ENCODE data around the gene C15orf40.
"Not testable (repeated sequence)": the region's sequence is repeated elsewhere in the genome, so short reads cannot be mapped to it uniquely, and the experiment has no call there.

C15orf40 gene

DNA sequence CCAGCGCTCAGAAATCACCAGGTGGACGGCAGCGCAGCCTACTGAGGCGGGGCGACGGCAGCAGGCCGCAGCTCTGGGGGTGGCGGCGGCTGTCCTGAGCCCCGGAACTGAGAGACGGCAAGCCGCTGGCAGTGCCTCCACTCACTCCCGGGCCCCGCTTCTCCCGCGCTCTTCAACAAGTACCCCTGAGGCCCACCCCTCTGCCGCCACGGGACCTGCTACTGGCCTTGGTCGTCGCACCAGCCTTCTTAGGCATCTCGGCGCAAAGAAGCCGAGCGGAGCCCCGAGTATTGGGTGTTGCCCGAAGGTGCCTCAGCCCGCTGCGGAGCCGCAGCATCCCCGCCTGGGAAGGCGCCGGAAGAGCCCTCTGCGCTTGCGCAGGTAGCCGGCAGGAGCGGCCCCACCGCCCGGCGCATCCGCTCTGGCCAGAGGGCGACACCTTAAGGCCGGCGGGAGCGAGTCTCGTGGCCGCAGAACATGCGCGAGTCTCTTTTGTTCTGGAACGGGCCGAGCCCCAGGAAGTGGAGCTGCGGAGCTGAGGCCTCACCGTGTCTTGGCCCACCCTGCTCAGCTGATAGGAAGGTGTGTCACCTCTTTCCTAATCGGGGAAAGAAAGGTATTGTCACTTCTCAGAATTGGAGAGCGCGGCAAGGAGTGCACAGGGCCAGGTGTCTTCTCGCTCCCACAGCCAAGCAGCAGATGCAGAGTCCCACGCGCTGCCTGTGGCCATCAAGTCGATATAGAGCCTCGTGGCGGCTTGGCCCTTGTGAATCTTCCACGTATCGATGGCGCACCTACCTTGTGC, at the start of gene C15orf40:
C15orf40 (minus strand) TSS at position 369 of the 805 bp plus-strand sequence; CDS start at position 337, 32 bp downstream.
- peak; percentile 83 for DNase-seq (ENCODE audit: low read depth)

DNA sequence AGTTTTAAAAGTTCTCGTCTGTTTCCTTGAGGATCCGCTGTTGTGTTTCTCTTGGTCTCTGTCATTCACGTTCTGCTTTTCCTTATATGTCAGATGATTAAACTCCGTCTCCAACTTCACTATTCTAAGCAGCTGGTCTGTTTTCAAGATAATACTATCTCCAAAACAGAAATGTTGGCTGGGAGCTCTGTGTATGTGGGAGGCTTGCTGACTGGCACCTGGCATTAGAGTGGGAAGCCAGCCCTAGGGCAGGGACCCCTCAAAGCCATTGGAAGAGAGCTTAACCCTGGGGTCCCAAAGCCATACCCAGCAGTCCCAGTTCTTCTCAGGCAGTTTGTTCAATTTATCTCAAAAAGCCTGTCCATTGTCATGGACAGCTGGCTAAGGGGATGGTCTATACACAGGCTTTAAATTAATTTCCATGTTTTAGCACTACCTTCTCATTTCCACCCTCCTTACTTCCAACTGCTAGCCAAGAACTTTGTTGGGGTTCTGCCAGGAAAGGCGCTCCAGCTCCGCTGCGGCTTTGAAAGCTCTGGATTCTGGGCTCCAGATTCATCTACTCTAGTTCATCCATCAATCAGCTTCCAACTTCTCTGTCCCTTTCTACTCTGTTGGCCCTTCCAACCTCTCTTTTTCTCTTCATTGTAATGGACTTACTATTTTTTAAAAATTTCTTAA, 46.4 kb upstream of the C15orf40 start:
- DNase-seq (ENCODE audit: low read depth): no peak

DNA sequence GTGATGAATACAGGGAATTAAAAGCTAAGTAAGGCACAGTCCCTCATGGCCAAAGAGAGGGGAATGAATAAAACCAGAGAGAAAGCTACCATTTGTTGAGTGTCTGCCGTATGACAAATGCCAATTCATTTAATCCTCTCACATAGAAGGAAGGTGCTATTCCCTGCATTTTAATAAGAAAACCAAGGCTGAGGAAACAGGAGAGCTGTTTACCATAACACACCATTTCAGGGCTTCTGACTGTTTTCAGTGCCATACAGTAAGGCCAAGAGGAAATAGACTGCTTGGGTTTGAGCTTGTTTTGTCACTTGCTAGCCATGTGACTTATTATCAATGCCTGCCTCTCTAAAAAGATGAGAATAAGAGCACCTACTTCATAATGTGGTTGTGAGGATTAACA, 45.6 kb upstream of the C15orf40 start:
- DNase-seq (ENCODE audit: low read depth): no peak

DNA sequence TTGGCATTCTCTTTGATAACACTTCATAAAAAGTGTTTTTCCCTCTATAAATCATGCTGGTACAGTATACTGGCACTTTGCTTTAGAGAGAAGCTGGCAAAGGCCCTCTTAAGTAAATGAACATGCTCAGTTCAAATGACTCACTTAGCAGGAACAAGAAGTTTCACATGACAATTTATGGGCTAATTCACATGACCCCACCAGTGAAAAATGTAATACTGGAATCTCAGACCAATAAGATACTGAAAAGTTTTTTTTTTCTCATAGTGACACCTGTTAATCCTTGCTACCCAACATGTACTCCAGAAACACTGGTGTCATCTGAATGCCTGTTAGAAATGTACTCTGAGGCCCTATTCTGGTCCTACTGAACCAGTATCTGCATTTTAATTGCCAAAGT, 41.7 kb upstream of the C15orf40 start:
- DNase-seq (ENCODE audit: low read depth): no peak

DNA sequence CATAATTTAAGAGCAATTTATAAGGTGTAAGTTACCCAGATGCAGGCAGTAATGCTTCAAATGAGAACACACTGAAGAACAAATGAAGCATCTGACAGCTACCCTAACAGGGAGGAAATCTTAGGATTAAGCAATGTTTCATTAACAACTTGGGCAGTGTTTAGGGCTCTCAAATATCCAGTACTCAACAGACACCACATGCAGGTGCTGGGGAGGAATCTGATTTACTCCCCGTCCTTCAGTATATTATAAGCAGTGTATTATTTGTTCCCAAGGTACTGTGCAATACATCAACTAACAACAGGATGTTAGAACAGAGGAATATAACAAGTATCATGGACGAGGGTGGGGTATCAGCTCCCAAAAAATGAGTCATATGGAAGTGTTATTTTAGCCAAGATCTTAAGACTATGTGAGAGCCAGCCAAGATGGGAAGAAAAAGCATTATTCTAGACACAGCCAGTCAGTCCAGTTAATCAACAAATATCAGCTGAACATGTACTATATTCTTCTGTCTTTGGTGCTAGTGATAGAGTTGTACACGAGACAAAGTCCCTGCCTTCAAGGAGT, 35.2 kb upstream of the C15orf40 start:
- DNase-seq (ENCODE audit: low read depth): no peak

DNA sequence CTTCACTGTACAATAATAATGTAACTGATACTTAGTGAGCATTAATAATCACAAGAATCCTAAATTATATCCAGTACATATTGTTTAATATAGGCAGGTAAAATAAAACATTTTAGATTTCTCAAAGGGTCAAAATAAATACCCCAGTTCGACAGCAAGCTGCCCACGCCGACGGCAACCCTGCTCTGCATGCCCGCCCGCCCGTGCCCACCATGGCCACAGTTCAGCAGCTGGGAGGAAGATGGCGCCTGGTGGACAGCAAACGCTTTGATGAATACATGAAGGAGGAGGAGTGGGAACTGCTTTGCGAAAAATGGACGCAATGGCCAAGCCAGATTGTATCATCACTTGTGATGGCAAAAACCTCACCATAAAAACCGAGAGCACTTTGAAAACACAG, 32.7 kb upstream of the C15orf40 start:
- DNase-seq (ENCODE audit: low read depth): no peak

DNA sequence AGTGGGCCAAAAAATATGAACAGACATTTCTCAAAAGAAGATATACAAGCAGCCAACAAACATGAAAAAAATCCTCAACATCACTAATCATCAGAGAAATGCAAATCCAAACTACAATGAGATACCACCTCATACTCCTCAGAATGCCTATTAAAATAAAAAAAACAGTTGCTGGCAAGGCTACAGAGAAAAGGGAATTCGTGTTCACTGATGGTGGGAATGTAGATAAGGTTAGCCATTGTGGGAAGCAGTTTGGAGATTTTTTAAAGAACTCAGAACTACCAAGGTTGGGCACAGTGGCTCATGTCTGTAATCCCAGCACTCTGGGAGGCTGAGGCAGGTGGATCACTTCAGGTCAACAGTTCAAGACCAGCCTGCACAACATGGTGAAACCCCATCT, 27.8 kb upstream of the C15orf40 start:
- no peak for DNase-seq (ENCODE audit: low read depth)

DNA sequence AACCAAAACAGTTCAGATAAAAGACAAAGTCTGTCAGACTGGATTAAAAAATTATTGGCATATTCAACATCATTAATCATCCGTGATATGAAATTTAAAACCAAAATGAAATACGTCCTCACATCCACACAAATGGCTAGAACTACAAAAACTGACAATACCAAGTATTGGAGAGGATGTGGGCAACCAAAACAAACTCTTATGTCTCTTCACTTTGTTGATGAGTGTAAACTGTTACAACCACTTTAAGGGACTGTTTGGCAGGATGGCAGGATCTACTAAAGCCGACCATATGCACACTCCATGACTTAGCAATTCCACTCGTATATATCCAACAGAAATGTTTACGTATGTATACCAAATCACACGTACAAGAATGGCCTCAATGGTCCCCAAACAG, 24.8 kb upstream of the C15orf40 start:
- no peak for DNase-seq (ENCODE audit: low read depth)

DNA sequence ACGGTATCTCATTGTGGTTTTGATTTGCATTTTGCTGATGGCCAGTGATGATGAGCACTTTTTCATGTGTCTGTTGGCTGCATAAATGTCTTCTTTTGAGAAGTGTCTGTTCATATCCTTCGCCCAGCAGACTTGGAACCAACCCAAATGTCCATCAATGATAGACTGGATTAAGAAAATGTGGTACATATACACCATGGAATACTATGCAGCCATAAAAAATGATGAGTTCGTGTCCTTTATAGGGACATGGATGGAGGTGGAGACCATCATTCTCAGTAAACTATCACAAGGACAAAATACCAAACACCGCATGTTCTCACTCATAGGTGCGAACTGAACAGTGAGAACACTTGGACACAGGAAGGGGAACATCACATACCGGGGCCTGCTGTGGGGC, 19.8 kb upstream of the C15orf40 start:
- not testable (repeated sequence) for DNase-seq (ENCODE audit: low read depth)

DNA sequence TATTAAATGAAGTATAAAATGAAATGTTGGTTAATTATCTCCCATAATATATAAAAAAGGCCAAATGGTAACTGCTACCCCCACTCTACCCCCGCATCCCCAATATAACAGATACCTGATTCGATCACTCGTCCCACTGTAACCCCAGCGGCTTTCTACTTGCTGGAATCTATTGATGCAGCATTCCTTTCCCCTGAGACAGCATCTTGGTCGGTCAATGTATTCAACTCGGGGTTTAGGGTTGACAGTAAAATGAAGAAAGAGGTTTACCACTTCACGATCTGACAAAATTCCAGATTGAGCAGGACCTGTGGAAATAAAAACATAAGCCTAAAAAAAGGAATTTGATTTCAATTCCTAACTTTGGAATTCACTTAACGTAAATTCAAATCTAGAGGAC, 18.6 kb upstream of the C15orf40 start:
- no peak for DNase-seq (ENCODE audit: low read depth)

DNA sequence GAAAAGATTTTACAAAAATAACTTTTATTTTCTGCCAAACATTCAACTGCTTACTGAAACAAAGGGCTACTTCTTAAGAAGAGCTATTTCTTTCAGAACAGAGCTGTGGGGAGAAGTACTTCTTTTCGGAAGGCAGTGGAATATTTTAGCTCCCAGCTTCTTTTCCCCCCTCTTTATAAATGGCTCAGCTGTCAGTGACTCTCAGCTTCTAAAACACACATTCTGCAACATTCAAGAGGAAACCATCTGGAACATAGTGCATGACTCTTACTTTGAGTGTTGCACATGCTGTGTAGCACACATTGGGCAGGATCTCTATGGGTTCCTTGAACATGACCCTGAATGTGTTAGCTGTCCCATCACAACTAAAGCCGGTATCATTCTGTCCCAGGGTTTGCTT, 7.0 kb upstream of the C15orf40 start:
- no peak for DNase-seq (ENCODE audit: low read depth)

DNA sequence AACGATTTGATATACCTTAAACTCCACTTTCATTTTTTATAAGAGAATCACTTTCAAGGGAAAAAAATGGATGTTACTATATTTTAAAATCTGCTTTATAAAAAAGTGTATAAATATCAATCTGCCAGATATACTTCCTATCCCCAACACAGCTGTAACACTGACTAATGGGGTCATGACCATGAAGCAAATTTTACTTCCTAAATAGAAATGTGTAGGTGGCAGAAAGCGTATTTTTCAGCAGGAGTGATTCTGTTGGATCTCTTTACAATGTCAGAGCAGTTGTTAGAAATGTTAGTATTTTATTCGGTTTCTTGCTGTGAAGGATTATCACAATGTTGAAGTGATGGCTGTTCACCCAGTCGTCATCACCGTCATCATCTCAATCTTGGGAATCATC, 5.5 kb upstream of the C15orf40 start:
- no peak for DNase-seq (ENCODE audit: low read depth)

DNA sequence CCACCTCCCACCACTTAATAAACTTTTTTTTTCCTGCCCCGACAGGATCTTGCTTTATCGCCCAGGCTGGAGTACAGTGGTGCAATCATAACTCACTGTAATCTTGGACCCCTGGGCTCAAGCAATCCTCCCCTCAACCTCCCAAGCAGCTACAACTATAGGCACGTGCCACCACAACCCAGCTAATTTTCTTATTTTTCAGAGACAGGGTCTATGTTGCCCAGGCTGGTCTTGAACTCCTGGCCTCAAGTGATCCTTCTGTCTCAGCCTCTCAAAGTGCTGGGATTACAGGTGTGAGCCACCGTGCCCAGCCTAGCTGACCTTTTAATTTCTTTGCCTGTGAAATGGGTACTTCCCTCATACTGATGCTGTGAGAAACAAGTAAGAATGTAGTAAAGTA, 3.9 kb upstream of the C15orf40 start:
- DNase-seq (ENCODE audit: low read depth): no peak

DNA sequence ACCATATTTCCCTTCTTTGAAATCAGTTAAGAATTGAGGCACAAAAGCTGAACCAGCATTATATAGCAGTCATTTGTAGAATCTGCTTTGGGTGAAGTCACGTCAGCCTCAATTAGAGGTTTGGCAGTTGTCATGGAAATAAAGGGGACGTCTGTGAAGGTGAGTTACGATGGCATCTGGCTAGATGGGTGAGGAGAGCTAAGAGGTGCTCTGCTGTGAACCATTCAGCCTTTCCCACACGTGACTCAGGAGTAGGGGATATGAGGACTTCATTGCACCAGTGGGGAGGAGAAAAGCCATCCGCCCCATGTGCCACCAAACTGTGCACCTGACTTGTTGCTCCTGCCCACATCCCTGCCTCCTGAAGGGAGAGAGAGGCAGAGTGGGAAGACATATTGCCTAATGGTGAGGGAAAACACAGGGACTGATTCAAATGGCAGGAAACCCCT, 2.8 kb upstream of the C15orf40 start:
- no peak for DNase-seq (ENCODE audit: low read depth)

DNA sequence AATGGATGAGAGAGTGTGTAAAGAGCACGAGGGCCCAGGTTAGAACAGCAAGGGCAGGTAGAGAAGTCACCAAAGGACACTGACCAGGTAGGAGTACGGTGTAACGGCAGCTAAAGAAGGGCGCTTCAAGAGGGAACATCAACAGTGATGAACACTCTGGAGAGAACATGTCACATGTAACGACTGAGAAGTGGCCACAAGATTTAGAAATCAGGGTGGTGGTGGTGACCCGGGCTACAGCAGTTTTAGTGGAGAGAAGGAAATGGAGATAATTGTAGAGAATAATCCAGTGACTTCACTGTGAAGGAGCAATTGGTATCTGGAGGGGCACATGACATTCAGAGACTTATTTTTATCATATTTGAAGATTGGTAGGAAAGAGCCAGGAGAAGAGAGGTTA, 1.2 kb upstream of the C15orf40 start:
- DNase-seq (ENCODE audit: low read depth): no peak

DNA sequence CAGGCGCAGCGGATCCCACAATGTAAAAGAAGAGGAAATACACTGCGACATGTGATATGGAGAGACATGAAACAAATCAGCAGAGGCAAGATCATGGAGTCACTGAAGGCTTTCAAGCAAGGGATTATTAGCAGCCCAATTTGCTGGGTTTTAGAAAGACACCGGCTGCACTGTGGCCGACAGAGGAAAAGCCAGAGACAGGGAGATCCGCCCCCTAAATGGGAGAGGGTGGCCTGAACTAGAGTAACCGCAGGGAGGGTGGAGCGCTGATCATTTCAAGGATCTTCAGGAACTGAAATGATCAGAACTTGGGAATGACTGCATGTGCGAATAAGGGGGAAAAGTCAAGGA, 612 bp upstream of the C15orf40 start:
- DNase-seq (ENCODE audit: low read depth): no peak

DNA sequence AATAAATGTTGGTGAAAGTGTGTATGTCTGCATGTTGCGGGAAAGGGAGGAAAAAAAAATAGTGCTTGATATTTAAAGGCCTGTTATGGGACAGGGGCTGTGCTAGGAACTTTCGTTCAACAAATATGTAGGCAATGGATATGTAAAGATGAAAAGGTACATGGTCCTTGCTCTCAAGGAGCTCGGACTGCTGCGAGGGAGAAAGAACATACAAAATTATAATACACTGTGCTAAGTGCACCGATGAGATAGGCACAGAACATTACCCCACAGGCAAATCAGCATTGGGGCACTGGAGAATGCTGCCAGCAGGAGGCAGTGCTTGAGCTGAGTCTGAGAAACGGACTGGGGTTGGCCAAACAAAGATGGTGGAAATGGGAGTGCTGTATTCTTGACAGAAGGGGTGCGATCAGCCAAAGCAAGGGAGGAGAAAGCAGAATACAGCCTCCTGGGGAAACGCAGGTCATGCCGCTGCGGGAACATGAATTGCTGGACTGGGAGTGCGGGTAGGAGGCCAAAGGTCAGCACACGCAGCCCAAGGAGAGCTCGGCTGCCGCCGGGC, 649 bp downstream of the C15orf40 start:
- peak; percentile 46 for DNase-seq (ENCODE audit: low read depth)

DNA sequence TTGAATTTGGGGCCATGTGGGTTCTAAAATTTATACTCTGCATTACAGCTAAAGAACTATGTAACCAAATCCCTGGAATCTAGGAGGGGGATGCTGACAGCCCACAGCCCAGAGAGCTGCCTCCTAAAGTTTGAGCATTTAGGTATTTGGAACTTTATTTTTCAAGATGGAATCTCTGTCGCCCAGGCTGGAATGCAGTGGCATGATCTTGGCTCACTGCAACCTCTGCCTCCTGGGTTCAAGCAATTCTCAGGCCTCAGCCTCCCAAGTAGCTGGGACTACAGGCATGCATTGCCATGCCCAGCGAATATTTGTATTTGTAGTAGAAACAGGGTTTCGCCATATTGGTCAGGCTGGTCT, 10.8 kb downstream of the C15orf40 start:
- not testable (repeated sequence) for DNase-seq (ENCODE audit: low read depth)

DNA sequence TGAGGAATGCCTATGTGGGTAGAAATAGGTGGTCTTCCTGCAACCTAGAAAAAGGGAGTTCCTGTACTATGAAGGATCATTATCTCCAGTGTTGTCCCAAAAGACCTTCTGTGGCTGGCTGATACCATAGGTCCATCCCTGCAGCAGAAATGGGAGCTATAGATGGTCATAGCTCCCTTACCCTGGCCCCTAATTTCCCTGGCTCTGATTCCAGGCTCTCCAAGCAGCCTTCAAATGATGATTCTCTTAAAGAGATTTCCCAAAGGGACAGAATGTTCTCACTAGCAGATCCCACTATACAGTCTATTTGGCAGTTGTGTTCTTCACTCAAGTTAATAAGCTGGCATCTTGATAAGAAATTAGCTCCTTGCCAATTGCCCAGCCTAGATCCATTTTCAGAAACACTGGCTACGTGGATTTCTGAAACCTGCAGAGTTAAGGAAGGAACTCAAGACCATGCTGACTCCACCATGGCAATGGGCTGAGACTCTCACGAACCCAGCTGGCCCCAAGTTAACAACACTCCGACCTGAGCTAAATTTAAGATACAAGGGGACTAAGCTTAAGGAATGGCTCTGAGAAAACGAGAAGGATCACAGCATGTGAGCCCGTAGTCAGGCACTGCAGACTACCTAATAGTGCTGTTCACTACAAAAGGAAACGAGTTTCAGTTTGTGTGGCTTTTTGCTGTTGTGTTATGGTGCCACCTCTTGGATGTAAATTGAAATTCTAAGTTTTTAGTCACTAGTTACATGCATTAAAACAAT, 11.4 kb downstream of the C15orf40 start:
- DNase-seq (ENCODE audit: low read depth): no peak

DNA sequence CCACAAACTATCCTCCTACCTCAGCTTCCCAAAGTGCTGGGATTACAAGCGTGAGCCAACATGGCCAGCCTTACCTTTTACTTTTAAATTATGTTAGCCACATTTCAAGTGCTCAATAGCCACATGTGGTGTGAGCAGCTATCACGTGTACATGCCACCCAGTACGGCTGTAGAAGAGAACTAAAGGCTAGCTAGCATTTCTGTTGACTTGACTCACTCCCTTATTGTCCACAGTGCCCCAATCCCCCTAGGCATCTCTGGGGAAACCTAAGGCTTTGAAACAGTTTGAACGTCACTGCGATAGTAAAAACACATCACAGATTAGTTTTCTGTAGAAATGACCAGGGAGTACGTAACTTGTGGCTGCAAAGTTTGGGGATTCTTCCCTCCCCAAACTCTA, 12.0 kb downstream of the C15orf40 start:
- no peak for DNase-seq (ENCODE audit: low read depth)

DNA sequence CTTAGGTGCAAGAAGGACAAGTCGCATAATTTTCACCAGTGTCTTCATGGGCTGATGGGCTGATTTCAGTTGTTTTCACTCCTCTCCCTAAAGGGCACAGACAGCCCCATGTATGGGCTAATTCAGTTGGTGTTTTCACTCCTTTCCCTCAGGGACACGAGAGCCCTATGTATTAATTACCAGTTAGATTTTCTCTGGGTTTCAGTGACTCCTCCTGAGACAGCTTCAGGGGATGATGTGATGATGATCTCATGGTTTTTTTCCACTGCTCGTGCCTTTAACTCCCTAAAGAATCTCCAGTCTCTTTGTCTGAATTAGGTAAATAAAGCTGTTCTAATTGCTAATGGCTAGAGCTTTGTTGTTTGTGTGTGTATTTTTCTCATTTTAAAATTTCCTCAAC, 15.5 kb downstream of the C15orf40 start:
- DNase-seq (ENCODE audit: low read depth): no peak

DNA sequence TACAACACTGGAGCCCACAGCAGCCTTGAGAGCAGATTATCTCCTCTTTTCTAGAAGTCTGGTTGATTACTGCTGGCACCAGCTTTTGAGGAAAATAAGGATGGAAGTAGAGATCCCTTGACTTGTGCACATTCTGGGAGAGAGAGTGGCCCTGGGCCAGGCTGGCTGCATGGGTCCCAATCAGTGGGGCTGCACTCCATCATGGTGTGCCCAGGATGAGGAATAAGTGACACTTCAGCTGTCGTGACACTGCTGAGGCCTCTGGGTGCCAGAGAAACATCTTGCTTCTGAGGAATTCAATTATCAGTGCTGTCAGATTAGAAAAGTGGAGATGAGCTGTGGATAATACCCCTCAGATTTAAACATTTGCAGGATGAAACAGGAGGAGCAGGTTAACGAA, 16.4 kb downstream of the C15orf40 start:
- DNase-seq (ENCODE audit: low read depth): no peak

Data from activated T-helper 1 cell treated with Interleukin-2 at 50 U/mL for 16 hours (primary cell).